DOHH2 (cell line): Measurements from ENCODE around the gene ELP2.

ENCODE experiments used
- H3F3A ChIP-seq: fragments of 200-600 bp; sonication (generic), shearing (Covaris generic); 2 replicates; pipeline ENCODE4 v1.6.0; 2016; ENCODE audit warnings: antibody characterized with exemption, mild to moderate bottlenecking; ENCODE audit not compliant: control insufficient read depth, insufficient read depth
- H3K27ac ChIP-seq: fragments of 200-600 bp; sonication (generic); 2 replicates; pipeline ENCODE4 v1.5.1; 2014; ENCODE audit warnings: low read depth, mild to moderate bottlenecking, low read length, moderate library complexity
- H3K27me3 ChIP-seq: fragments of 200-600 bp; sonication (generic); 2 replicates; pipeline ENCODE4 v1.6.1; 2014; ENCODE audit warnings: mild to moderate bottlenecking, low read length, mixed read lengths; ENCODE audit not compliant: control insufficient read depth
- H3K36me3 ChIP-seq: fragments of 200-600 bp; sonication (generic); 2 replicates; pipeline ENCODE4 v1.6.1; 2014; ENCODE audit warnings: mild to moderate bottlenecking, low read length, moderate library complexity, mixed read lengths; ENCODE audit not compliant: control insufficient read depth
- H3K4me1 ChIP-seq: fragments of 200-600 bp; sonication (generic); 2 replicates; pipeline ENCODE4 v1.6.1; 2014; ENCODE audit warnings: mild to moderate bottlenecking, low read length, mixed read lengths; ENCODE audit not compliant: control insufficient read depth
- H3K4me2 ChIP-seq: fragments of 200-600 bp; sonication (generic); 2 replicates; pipeline ENCODE4 v1.6.0; 2014; ENCODE audit warnings: mild to moderate bottlenecking, low read length, moderate library complexity
- H3K4me3 ChIP-seq: fragments of 200-600 bp; sonication (generic); 2 replicates; pipeline ENCODE4 v1.5.1; 2014; ENCODE audit warnings: mild to moderate bottlenecking, low read length, mixed read lengths
- H3K79me2 ChIP-seq: fragments of 200-600 bp; sonication (generic); 2 replicates; pipeline ENCODE4 v1.6.1; 2014; ENCODE audit warnings: mild to moderate bottlenecking, low read length, mixed read lengths; ENCODE audit not compliant: control insufficient read depth
- H3K9me2 ChIP-seq: fragments of 200-600 bp; sonication (generic); replicated peaks from 2 replicates; pipeline ENCODE4 v1.6.1; 2014; ENCODE audit warnings: mild to moderate bottlenecking, low read length, mixed read lengths; ENCODE audit not compliant: control insufficient read depth
- H3K9me3 ChIP-seq: fragments of 200-600 bp; sonication (generic); 2 replicates; pipeline ENCODE4 v1.6.1; 2014; ENCODE audit warnings: antibody characterized with exemption, low read length, mixed read lengths; ENCODE audit not compliant: control insufficient read depth, insufficient read depth
- H4K20me1 ChIP-seq: fragments of 200-600 bp; sonication (generic); 2 replicates; pipeline ENCODE4 v1.6.0; 2014; ENCODE audit warnings: low read depth, mild to moderate bottlenecking, antibody characterized with exemption, low read length, moderate library complexity; ENCODE audit not compliant: control insufficient read depth, insufficient read depth
- EZH2phosphoT487 ChIP-seq: fragments of 200-600 bp; sonication (generic); IDR thresholded peaks from 2 replicates; pipeline ENCODE4 v1.6.1; 2017; ENCODE audit warnings: borderline replicate concordance, mild to moderate bottlenecking, antibody characterized with exemption, low read length, moderate library complexity, mixed read lengths
- TF ChIP-seq, protein P1 (sequence below): fragments of 200-600 bp; sonication (generic); IDR thresholded peaks from one replicate; pipeline ENCODE4 v1.5.1; 2014; ENCODE audit warnings: antibody characterized with exemption, mild to moderate bottlenecking, low read depth, low read length; ENCODE audit not compliant: poor library complexity, severe bottlenecking

The ELP2 gene

DNA sequence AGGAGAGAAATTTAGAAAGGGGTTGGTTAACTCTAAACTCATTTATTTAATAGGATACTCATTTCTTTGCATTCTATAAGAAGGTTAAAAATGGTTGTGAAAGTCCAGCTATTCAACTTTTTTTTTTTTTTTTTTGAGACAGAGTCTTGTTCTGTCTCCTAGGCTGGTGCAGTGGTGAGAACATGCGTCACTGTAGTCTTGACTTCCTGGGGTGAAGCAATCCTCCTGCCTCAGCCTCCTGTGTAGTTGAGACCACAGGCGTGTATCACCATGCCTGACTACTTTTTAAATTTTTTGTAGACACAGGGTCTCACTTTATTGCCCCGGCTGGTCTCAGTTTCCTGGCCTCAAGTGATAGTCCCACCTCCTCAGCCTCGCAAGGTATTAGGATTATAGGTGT, 11.9 kb downstream of the ELP2 start:
- H3K4me3 ChIP-seq: no peak overlapping the region
- no peak overlapping the region for H3K4me2 ChIP-seq
- no peaks in the 10 kb centered on the region for H3K27me3 ChIP-seq
- peaks cover 80% of the 10 kb centered on the region for H3K36me3 ChIP-seq
- no peaks in the 10 kb centered on the region for H3K9me3 ChIP-seq
- TF ChIP-seq EZH2phosphoT487: no peak
- TF ChIP-seq, protein P1, sequence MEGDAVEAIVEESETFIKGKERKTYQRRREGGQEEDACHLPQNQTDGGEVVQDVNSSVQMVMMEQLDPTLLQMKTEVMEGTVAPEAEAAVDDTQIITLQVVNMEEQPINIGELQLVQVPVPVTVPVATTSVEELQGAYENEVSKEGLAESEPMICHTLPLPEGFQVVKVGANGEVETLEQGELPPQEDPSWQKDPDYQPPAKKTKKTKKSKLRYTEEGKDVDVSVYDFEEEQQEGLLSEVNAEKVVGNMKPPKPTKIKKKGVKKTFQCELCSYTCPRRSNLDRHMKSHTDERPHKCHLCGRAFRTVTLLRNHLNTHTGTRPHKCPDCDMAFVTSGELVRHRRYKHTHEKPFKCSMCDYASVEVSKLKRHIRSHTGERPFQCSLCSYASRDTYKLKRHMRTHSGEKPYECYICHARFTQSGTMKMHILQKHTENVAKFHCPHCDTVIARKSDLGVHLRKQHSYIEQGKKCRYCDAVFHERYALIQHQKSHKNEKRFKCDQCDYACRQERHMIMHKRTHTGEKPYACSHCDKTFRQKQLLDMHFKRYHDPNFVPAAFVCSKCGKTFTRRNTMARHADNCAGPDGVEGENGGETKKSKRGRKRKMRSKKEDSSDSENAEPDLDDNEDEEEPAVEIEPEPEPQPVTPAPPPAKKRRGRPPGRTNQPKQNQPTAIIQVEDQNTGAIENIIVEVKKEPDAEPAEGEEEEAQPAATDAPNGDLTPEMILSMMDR: no peak
- peaks cover 3% of the 10 kb centered on the region for H3K4me1 ChIP-seq
- no peak overlapping the region for H3K27ac ChIP-seq
- peaks cover 7% of the 10 kb centered on the region for H3F3A ChIP-seq
- H4K20me1 ChIP-seq: no peaks in the 10 kb centered on the region
- no peaks in the 10 kb centered on the region for H3K79me2 ChIP-seq
- H3K9me2 ChIP-seq: no peaks in the 10 kb centered on the region

DNA sequence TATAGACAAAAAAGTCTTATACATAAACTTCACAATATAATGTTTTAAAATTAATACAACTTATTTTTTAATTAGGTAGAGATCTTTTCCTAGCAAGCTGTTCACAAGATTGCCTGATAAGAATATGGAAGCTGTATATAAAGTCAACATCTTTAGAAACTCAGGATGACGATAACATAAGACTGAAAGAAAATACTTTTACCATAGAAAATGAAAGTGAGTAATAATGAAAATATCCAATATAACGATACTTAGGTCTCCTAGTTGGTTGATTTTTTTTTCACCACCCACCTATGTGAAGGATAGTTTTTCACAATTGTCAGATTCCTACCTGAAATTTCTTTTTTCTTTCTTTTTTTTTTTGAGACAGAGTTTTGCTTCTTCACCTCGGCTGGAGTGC, 13.1 kb downstream of the ELP2 start:
- no peaks in the 10 kb centered on the region for H3K27me3 ChIP-seq
- H3K4me3 ChIP-seq: no peak overlapping the region
- peaks cover 80% of the 10 kb centered on the region for H3K36me3 ChIP-seq
- H3K27ac ChIP-seq: no peak overlapping the region
- H3K4me1 ChIP-seq: peaks cover 11% of the 10 kb centered on the region
- no peaks in the 10 kb centered on the region for H4K20me1 ChIP-seq
- H3K9me2 ChIP-seq: no peaks in the 10 kb centered on the region
- H3K4me2 ChIP-seq: no peak overlapping the region
- no peak for TF ChIP-seq EZH2phosphoT487
- TF ChIP-seq, protein P1: no peak
- H3K9me3 ChIP-seq: no peaks in the 10 kb centered on the region
- H3F3A ChIP-seq: peaks cover 7% of the 10 kb centered on the region
- H3K79me2 ChIP-seq: no peaks in the 10 kb centered on the region

DNA sequence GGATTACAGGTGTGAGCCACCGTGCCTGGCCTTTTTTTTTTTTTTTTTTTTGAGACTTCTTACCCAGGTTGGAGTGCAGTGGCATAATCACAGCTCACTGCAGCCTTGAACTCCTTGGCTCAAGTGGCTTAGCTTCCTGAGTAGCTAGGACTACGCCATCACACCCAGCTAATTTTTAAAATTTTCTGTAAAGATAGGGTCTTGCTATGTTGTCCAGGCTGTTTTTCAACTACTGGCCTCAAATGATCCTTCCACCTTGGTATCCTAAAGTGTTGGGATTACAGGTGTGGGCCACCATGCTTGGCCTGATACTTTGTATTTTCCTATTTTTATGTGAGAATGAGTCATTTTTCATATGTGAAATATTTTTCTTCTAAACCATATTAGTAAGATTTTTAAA, 13.7 kb downstream of the ELP2 start:
- Histone ChIP-seq H3K4me3 (no peak overlapping the region), H3K79me2 (no peaks in the 10 kb centered on the region), H3K9me2 (no peaks in the 10 kb centered on the region), H3K27me3 (no peaks in the 10 kb centered on the region), H3K4me2 (no peak overlapping the region), H4K20me1 (no peaks in the 10 kb centered on the region), H3K4me1 (peaks cover 17% of the 10 kb centered on the region), H3K36me3 (peaks cover 80% of the 10 kb centered on the region), H3K9me3 (no peaks in the 10 kb centered on the region), H3K27ac (no peak overlapping the region), H3F3A (peaks cover 7% of the 10 kb centered on the region)
- TF ChIP-seq EZH2phosphoT487: no peak
- TF ChIP-seq, protein P1: no peak
